GM19023 (cell line): ENCODE results near the gene SOD3.

Experiments
- ATAC-seq: cut with Tn5 transposase; IDR thresholded peaks from one replicate; pipeline ENCODE4 v1.9.1; 2021; ENCODE audit warnings: mild to moderate bottlenecking, moderate library complexity; ENCODE audit not compliant: unreplicated experiment

SOD3 gene, protein sequence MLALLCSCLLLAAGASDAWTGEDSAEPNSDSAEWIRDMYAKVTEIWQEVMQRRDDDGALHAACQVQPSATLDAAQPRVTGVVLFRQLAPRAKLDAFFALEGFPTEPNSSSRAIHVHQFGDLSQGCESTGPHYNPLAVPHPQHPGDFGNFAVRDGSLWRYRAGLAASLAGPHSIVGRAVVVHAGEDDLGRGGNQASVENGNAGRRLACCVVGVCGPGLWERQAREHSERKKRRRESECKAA

DNA sequence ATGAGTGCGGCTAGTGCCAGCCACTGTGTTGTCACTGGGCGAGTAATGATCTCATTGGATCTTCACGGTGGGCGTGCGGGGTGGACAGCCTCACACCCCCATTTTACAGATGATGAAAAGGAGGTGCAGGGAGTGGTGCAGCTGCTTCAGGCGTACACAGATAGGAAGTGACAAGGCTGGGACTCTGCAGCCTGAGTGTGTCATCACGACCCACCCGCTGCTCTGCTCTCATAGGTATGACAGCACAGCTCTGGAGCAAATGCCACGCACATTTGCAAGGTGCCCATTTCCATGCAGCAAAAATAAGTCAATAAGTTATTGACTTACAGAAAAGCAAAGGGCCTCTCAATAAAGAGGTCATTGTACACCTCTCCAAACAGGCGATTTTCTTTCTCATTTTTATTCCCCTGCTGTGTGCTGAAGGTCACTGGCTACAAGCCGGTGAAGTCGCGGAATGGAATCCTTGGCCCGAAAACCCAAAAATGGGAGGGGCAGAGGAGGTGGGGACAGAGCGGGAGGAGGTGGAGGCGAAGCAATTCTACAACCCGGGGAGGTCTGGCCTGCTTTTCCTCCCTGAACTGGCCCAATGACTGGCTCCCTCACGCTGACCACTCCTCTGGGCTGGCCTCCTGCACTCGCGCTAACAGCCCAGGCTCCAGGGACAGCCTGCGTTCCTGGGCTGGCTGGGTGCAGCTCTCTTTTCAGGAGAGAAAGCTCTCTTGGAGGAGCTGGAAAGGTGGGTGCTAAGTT is at the start of gene SOD3:
TSS of gene SOD3 (plus strand) at position 658 of the 750 bp plus-strand sequence. CDS start 3,949 bp downstream, outside the sequence.
- ATAC-seq, result no peak

DNA sequence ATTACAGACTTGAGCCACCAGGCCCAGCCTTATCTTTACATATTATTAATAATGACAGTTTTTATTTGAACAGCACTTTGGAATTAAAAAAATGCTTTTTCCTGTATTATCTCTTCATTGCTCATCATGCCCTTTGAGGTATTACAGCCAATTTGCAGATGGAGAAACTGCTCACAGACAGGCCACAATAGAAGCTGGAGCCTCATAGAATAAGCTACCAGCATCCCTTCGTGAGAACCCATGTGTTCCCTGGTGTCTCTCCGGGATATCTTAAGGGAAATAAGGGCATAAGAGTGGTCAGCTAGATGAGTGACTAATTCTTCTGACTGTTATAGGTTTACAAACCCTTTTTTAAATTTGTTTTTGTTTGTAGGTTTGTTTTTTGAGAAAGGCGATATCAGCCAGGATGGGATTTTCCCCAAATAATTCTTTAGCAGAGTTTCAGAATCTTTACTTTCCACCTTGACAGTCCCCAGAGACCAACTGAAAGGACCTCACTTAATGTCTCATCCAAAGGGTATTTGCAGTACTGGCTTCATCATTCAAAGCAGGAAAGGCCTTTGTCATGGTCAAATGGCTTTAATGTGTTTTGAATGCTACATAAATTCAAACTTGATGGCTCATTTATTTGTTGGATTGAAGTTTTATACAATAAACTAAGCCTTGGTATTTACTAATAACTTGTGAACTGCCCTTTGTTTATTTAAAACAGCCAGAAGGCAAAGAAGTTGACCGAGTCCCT is 48.0 kb upstream of the SOD3 start:
- no peak for ATAC-seq

DNA sequence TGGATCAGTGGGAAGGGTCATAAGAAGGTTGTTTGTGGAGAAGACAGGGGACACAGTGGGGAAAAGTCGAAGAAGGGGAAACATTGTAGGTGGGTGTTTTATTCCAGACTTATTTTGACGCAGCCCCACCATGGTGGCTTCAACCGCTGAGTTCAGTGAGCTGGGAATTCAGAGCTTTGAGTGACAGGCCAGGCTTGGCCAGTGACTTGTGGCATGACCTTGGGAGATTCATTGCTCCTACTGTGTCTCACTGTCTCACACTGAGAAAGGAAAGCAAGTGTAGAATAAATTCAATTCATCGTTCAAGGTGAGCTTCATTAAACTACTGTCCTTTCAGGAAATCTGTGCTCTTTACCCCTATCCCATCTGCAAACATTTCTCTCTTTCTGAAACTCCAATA is 47.4 kb upstream of the SOD3 start:
- ATAC-seq, result no peak

DNA sequence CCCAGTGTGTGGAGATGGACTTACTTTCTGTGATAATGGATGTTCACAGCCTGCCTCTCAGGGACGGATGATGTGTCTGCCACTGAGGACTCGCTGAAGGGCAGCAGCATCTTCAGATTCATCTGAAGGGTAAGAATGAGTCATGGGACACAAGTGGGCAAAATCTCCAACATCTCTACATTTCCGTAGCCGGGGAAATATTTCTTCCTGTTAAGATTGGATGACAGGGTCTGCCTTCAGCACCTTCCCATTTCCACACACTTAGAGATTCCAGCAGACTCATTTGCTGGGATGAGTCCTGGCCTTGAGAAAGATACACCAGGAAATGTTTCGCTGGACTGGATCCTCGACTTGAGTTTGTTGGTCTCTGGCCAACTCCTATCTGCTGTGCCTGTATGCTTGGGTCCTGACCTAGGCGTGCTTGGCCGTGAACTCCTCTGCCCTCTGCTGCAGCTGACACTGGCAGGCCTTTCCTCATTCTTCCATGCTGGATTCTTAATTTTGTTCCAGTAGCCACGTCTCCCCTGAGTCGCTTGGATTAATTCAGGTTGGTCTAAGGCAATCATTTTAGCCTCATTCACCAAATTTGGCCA is 46.5 kb upstream of the SOD3 start:
- no peak for ATAC-seq

DNA sequence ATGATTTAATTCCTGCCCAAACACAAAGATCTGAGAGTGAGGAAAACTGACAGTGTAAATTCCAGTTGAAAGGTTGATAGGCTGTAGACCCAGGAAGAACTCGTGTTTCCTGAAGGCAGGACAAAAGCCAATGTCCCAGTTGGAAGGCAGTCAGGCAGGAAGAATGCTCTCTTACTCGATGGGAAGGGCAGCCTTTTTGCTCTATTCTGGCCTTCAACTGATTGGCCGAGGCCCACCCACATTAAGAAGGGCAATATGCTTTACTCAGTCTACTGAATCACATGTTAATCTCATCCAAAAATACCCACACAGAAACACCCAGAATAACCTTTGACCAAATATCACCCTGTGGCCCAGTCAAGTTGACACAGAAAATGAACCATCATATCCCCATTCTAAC is 45.3 kb upstream of the SOD3 start:
- ATAC-seq, result no peak

DNA sequence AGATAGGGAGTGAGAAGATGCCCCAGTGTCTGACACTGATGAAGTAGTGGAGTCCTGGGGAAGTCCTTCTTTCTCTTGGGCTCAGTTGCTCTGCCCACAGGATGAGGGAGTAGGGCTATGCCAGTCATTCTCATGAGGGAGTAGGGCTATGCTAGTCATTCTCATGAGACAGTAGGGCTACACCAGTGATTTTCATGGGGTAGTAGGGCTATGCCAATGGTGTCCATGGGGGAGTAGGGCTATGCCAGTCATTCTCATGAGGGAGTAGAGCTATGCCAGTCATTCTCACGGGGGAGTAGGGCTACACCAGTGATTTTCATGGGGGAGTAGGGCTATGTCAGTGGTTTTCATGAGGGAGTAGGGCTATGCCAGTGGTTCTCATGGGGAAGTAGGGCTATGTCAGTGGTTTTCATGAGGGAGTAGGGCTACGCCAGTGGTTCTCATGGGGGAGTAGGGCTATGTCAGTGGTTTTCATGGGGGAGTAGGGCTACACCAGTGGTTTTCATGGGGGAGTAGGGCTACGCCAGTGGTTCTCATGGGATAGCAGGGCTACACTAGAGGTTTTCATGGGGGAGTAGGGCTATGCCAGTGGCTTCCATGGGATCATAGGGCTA is 43.3 kb upstream of the SOD3 start:
- ATAC-seq, result no peak

DNA sequence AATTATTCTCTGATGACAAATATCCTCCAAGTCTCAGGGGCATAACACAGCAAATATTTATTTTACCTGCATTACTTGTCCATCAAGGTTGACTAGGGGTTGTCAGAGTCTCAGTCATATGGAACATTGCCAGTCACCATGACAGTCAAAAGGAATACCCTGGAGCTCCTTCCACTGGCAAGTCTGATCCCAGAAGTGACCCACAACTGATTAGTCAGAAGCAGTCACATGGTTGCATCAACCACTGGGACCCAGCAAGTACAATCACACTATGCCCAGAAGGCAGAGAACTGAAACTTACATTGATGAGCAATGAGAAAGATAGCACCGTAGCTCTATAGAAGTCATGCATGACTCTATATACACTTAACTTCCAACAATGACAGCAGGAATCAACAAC is 41.9 kb upstream of the SOD3 start:
- no peak for ATAC-seq

DNA sequence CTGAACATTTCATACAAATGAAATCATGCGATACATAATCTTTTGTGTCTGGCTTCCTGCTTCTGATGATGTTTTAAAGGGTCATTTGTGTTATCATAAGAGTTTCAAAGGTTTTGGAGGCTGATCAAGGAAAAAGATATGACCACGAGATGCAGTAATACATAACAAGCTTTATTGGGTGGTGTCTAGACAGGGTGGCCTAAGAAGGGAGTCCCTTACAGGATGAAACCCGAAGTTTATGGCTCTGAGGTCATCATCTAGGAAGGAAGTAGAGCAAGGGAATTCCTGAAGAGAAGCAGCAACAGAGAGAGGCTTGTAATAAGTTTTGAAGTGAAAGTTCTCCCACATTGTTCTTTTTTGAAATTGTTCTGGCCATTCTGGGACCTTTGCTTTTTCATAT is 40.8 kb upstream of the SOD3 start:
- no peak for ATAC-seq

DNA sequence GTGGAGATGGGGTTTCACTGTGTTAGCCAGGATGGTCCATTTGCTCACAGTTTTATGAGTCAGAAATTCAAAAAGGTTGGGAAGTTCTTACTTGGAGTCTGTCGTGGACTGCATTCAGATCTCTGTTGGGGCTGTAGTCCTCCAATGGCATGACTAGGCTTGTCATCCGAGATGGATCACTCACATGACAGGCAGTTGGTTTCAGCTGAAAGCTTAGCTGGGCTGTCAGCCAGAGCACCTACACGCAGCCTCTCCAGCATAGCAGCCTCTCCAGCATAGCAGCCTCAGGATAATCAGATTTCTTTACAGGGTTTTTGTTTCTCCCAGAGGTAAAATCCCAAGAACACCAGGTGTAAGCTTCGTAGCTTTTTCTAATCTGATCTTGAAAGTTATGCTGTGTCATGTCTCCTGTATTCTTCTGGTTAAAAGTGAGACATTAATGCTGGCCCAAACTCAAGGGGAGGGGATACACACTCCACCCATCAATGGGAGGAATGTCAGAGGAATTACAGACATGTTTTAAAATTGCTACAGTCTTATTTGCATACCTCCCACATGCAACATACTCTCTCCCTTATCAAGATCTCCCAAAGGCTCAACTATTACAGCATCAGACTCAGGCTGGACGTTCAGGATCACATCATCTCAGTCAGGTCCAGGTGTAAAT is 31.6 kb upstream of the SOD3 start:
- ATAC-seq, result no peak

DNA sequence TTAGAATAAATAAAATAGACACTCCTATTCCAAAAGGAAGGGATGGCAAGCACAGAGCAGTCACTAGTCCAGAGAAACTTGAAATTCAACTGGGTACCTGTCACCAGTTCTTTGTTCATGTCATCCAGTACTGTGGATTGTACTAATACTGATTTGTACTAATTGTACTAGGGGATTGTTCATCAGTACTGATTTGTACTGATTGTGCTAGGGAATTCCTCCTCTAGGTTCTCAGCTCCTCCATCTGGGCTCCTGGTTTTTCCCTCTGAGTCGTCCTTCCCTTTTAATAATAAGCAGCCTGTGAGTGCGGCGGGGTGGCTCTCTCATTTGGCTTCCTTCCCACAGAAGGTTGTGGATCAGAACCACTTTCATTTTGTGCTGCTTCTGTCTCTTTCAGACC is 31.0 kb upstream of the SOD3 start:
- no peak for ATAC-seq

DNA sequence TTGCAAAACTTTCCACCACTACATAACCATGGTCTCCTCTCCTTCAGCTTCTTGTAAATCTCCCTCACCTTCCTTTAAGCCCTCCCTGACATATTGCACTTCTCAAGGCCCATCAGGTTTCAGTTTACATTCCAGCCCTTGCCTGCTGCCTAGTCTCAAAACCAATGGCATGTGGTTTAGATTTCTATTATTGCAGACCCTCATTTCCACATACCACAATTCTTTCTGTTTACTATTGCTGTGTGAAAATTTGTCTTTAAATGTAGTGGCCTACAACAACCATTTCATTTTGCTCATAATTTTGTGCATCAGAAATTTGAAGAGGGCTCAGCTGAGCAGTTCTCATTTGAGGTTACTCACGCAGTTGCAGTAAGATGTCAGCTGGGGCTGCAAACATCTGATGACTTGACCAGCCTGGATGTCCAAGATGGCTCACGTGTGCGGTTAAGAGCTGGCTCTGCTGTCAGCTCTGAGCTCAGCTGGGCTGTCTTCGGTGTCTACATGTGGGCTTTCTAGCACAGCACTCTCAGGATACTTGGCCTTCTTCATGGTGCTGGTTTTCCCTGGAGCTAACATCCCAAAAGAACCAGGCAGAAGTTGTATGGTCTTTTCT is 29.9 kb upstream of the SOD3 start:
- ATAC-seq, result no peak

DNA sequence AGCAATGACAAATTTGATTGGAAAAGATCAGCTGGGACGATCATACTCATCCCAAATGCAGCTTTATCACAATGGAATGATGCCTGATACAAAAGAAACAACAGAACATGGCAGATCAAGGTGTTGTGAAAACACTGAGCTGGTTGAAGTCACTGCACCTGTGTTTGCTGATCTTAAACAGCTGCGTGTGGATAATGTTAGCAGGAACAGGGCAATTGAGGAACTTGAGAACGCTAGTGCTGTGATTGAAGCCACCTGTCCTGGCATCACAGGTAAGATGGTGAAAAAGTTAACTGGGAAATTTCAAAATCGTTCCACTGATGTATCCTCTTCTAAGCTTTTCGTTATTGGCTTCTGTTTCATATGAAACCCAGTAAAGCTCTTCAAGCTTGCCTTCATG is 27.4 kb upstream of the SOD3 start:
- ATAC-seq, result peak; percentile 5

DNA sequence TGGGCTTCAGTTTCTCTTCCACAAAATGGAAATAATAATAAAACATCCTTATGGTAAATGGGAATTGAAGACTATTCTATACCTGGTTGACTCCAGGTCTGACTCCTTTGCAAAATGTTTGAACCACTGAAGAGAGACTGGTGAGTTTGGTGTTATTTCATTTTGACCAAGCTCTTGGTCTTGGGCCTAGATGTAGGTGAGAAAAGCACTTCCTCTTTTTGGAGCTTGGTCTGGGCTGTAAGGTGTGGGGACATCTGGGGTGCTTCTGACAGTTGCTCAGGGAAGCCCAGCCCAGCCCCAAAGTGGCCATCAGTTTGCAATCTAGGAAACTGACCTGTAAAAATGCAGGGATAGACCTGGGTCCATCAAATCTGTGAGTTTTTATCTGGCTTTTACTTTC is 26.8 kb upstream of the SOD3 start:
- peak; percentile 57 for ATAC-seq

DNA sequence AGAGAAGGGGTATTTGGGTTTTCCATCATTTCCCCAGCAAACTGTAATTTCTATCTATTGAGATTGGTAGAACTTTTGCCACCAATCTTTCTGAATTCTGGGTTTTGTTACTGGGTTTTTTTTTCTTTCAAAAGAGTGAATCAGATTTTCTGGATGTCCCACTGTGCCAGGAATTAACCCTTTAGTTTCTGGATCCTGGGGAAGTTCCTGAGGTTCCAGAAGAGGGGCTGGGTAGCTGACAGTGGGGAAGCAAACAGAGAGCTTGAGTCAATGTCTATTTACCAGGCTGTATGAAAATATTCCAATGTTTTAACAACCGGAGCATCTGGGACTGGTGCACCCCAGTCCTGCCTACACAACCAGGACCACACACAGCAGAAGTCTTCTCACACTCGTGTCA is 25.8 kb upstream of the SOD3 start:
- no peak for ATAC-seq

DNA sequence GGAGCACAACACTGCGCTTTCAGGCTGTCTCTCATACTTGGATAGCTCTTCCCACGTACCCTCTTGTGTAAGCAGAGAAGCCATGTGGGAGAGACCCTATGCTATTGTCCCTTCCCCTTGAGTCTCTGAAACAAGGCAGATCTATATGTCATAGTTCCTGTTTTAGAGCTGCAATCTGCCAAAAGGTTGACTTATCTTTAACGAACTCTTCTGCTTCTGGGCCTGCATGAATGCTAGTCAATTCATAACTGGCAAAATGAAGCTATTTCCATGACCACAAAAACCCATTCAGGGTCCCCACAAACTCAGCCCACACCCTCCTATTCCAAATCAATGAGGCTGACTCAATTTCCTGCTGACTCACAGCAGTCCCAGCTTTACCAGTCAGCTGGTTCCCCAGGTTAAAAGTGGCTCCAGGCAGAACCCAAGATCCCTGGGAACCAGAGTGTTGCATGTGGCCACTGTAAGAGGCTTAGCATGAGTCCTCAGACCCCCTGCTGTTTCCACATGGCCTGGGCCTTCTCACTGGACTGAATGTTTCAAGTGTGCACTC is 25.3 kb upstream of the SOD3 start:
- ATAC-seq, result peak; percentile 74

DNA sequence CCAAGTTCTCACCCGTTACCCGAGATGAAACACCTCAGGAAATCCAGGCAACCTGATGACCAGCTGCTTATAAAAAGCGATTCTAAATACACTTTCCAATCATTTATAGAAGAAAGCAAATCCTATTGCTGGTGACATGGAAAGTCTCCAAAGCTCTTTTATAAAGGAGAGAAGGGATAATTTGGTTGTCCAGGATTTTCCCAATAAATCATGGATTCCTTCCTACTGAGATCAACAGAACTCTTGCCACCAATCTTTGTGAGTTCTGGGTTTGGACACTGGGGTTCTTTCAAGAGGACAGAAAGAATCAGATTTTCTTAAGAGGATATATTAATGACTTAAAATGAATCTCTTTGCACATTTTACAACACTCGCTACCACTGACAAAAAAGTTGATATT is 24.7 kb upstream of the SOD3 start:
- ATAC-seq, result no peak

DNA sequence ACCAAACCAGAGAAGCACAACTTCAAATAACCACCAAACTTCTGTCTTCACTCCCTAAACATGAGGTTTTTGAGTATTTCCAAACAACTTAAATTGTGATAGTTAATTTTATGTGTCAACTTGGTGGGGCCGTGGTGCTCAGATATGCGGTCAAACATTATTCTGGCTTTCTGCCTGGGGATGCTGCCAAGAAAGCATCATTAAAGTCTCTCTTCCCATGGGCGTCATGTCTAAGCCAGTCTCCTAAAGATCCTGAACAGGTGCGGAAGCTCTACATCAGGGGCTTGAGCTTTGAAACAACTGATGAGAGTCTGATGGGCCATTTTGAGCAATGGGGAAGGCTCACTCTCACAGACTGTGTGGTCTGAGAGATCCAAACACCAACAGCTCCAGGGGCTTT is 24.1 kb upstream of the SOD3 start:
- no peak for ATAC-seq

DNA sequence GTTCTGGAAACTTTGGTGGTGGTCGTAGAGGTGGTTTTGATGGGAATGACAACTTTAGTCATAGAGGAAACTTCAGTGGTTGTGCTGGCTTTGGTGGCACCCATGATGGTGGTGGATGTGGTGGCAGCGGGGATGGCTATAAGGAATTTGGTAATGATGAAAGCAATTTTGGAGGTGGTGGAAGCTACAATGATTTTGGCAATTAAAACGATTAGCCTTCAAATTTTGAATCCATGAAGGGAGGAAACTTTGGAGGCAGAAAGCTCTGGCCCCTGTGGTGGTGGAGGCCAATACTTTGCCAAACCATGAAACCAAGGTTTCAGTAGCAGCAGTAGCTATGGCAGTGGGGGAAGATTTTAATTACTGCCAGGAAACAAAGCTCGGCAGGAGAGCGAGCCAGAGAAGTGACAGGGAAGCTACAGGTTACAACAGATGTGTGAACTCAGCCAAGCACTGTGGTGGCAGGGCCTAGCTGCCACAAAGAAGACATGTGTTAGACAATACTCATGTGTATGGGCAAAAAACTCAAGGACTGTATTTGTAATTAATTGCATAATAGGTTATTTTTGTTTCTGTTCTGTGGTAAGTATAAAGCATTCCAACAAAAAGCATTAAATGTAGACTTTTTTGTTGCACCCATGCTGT is 23.2 kb upstream of the SOD3 start:
- ATAC-seq, result no peak

DNA sequence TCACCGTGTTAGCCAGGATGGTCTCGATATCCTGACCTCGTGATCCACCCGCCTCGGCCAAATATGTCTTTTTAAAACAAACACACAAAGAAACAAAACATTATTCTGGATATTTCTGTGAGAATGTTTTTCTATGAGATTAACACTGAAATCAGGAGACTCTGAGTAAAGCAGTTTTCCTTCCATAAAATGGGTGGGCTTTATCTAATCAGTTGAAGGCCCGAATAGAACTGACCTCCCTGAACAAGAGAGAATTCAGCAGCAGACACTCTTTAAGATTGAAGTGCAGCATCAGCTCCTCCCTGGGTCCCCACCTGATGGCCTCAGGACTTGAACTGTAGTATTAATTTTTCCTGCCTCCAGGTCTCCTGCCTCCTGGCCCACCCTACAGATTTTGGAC is 22.4 kb upstream of the SOD3 start:
- no peak for ATAC-seq
